Sigmoid colon (tissue), 4 donors: ENCODE measurements around the gene TALDO1.

Experiments
- EP300 ChIP-seq, 4 donors: sonication (generic); formaldehyde crosslinking; IDR thresholded peaks; one replicate each; pipeline ENCODE4 v1.6.1; 2017; ENCODE audit warnings: antibody characterized with exemption in 4 of 4
- POLR2A ChIP-seq, 2 donors: fragments of 450-650 bp; IDR thresholded peaks; one replicate each; pipeline ENCODE4 v1.6.1; 2016; ENCODE audit warnings: antibody characterized with exemption in 2 of 2, mild to moderate bottlenecking in 2 of 2, moderate library complexity in 2 of 2
- TF ChIP-seq, protein P1 (sequence below), 4 experiments: fragments of 450-650 bp in 3 of 4; fragments of 200-600 bp in 1 of 4; IDR thresholded peaks; one replicate each; pipeline ENCODE4 v1.5.1; 2016 to 2019; ENCODE audit warnings: antibody characterized with exemption in 4 of 4, mild to moderate bottlenecking in 3 of 4, moderate library complexity in 2 of 4

DNA sequence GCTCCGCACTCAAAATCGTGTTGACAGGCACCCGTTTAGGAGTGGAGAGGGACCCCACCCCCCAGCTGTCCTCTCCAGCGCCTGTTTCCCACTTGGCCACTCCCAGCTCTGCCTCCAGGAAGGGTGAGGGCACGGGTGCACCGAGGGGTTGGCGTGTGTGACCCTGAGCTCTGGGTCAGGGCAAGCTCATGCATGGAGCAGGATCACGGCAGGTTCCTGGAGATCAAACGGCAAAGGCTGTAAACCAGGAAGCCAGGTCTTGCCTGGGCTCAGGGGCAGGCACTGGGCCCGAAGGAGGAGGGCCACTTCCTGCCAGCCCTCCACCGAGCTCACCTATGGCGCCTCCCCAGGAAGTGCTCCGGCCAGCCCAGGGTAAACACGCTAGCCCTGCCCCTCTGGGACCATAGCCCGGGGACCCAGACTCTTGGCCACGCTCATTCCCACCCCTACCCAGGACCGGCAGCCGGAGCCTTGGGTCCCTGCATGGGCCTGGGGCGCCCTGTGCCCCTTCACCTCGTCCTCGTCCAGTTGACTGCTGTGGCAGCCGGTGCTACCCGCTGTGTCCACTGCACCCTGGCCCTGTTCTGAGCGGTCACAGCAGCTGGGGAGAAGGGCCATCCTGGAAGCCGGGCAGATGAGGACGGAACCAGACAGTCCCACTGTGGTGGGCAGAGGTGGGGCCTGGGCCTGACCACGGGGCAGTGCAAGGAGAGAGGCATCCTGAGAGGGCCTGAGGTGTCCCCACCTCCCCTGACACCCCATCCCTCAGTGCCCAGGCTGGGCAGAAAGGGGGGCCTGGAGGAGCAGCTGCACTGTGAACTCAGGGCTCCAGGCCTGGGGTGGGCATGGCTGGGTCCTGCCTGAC, 42.3 kb upstream of the TALDO1 start:
- TF ChIP-seq, protein P1, sequence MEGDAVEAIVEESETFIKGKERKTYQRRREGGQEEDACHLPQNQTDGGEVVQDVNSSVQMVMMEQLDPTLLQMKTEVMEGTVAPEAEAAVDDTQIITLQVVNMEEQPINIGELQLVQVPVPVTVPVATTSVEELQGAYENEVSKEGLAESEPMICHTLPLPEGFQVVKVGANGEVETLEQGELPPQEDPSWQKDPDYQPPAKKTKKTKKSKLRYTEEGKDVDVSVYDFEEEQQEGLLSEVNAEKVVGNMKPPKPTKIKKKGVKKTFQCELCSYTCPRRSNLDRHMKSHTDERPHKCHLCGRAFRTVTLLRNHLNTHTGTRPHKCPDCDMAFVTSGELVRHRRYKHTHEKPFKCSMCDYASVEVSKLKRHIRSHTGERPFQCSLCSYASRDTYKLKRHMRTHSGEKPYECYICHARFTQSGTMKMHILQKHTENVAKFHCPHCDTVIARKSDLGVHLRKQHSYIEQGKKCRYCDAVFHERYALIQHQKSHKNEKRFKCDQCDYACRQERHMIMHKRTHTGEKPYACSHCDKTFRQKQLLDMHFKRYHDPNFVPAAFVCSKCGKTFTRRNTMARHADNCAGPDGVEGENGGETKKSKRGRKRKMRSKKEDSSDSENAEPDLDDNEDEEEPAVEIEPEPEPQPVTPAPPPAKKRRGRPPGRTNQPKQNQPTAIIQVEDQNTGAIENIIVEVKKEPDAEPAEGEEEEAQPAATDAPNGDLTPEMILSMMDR (IDR thresholded peaks at IDR 0.05) = no peak
- TF ChIP-seq POLR2A (IDR thresholded peaks at IDR 0.05) (peak in 1 of 2 donors; percentile 49), EP300 (IDR thresholded peaks at IDR 0.05) (no peak)
